ENCODE measurements around the gene MS4A18. TPM values are rescaled to one million over a fixed set of nuclear protein-coding genes. Genes with fewer than 3 reads are reported as not detected.

The MS4A18 gene
- total and polyA plus RNA-seq, 2 donors (not counting 3 experiments of a cell fraction or from before 2014, with no cell fraction given) = not detected

- no peak overlapping the region for H3K4me3 ChIP-seq (replicated peaks in 1 of 3; ENCODE audit: insufficient read depth in 1 of 3, low read depth in 1 of 3, low read length in 3 of 3)
- no peak for TF ChIP-seq MYC (IDR thresholded peaks at IDR 0.05; ENCODE audit: low read depth, low read length)
- no peak for TF ChIP-seq FOS (IDR thresholded peaks at IDR 0.05; ENCODE audit: borderline replicate concordance, insufficient read depth, low read length)
- TF ChIP-seq MAX (IDR thresholded peaks at IDR 0.05; ENCODE audit: insufficient read depth, insufficient read length) = no peak
- dilution Hi-C loops (cut with MboI; ENCODE audit: extremely low pct_ligation_motif_present, low sequenced_read_pairs) = no loop called here
These were observed 56.3 kb downstream of the MS4A18 start for GRCh38 chr11:60780774-60781173.

DNA sequence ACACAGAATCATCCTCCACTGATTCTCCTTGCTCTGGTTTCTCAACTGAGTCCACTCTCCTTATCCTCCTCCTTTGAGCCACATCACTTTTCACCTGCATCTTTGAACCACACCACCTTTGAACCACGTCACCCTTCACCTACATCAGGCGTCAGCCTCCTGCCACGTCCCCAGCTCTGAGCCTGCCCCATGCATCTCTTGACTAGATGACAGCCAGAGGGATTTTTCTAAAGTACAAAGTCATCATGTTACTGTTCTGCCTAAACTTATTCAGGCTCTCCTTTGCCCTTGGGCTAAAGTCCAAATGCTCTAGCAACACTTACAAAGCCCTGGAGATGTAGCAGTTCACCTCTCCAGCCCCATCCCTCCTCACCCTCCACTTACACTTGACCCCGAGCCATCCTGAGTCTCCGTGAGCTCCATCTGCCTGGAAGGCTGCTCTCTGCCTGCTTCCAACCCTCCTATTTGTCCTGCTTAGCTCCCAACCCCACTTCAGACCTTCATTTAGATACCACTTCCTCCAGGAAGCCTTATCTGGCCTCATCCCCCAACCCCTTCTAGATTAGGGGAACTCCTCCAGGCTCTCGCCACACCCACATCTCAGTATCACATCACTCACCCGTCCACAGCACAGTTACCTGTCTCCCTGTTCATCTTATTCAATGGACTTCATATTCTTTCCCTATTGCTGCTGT is 56.9 kb downstream of the MS4A18 start:
- CTCF ChIA-PET = interaction anchor here (1.6 to 2.5 kb wide), 3 partner anchors 13 to 118 kb away, joined by 3 to 9 read pairs (median 4); no protein-coding TSS in a partner anchor
- Histone ChIP-seq H3K4me1 (ENCODE audit: control insufficient read depth, extremely low read depth, insufficient read depth, low read length) (peaks cover 20% of the 10 kb centered on the region), H3K36me3 (ENCODE audit: control insufficient read depth in 2 of 2, extremely low read depth in 1 of 2, insufficient read depth in 2 of 2, low read length in 2 of 2) (no peaks in the 10 kb centered on the region), H3K4me2 (ENCODE audit: insufficient read depth, low read length) (no peak overlapping the region), H3K9me3 (replicated peaks; ENCODE audit: control insufficient read depth, insufficient read depth, low read length) (no peaks in the 10 kb centered on the region), H3K27ac (ENCODE audit: insufficient read depth, low read depth, low read length) (no peak overlapping the region), H3K27me3 (ENCODE audit: control insufficient read depth in 2 of 2, insufficient read depth in 2 of 2, low read length in 2 of 2) (no peaks in the 10 kb centered on the region), H2AFZ (ENCODE audit: low read depth, low read length) (no peak overlapping the region), H3K9me1 (replicated peaks; ENCODE audit: control insufficient read depth, extremely low read depth, insufficient read depth, low read length) (no peaks in the 10 kb centered on the region), H3K79me2 (ENCODE audit: control insufficient read depth, insufficient read depth, low read length) (no peaks in the 10 kb centered on the region), H3K4me3 (replicated peaks in 1 of 3; ENCODE audit: insufficient read depth in 1 of 3, low read depth in 1 of 3, low read length in 3 of 3) (no peak overlapping the region), H3K9ac (replicated peaks; ENCODE audit: extremely low read depth, insufficient read depth, low read length) (no peak overlapping the region), H4K20me1 (replicated peaks; ENCODE audit: control insufficient read depth, extremely low read depth, insufficient read depth, low read length) (no peaks in the 10 kb centered on the region)
- BruUV-seq (replicated peaks) = no TSS peak
- dilution Hi-C loops (cut with MboI; ENCODE audit: extremely low pct_ligation_motif_present, low sequenced_read_pairs) (no loop called here), intact Hi-C loops (cut with micrococcal nuclease) (no loop called here)
- no peak for FAIRE-seq
- POLR2A ChIA-PET = no interaction called here
- TF ChIP-seq MYC (IDR thresholded peaks at IDR 0.05; ENCODE audit: low read depth, low read length) = no peak
- no peak for TF ChIP-seq JUN (IDR thresholded peaks at IDR 0.05; ENCODE audit: borderline replicate concordance, insufficient read depth, insufficient read length, low read depth)
- no peak for TF ChIP-seq FOS (IDR thresholded peaks at IDR 0.05; ENCODE audit: borderline replicate concordance, insufficient read depth, low read length)
- no peak for TF ChIP-seq EZH2 (IDR thresholded peaks at IDR 0.05; ENCODE audit: borderline replicate concordance, low read depth, low read length, severe bottlenecking)
- TF ChIP-seq POLR2A (IDR thresholded peaks at IDR 0.05; ENCODE audit: low read depth, low read length) = no peak
- DNase-seq (ENCODE audit: low read depth, low spot score) = no peak

More at GRCh38 chr11:60780774-60781173, 56.3 kb downstream of the MS4A18 start:
- Histone ChIP-seq H3K9me1 (replicated peaks; ENCODE audit: control insufficient read depth, extremely low read depth, insufficient read depth, low read length) (no peaks in the 10 kb centered on the region), H3K4me2 (ENCODE audit: insufficient read depth, low read length) (no peak overlapping the region), H3K36me3 (ENCODE audit: control insufficient read depth in 2 of 2, extremely low read depth in 1 of 2, insufficient read depth in 2 of 2, low read length in 2 of 2) (no peaks in the 10 kb centered on the region), H3K4me1 (ENCODE audit: control insufficient read depth, extremely low read depth, insufficient read depth, low read length) (peaks cover 20% of the 10 kb centered on the region), H4K20me1 (replicated peaks; ENCODE audit: control insufficient read depth, extremely low read depth, insufficient read depth, low read length) (no peaks in the 10 kb centered on the region), H3K27ac (ENCODE audit: insufficient read depth, low read depth, low read length) (no peak overlapping the region), H2AFZ (ENCODE audit: low read depth, low read length) (no peak overlapping the region), H3K79me2 (ENCODE audit: control insufficient read depth, insufficient read depth, low read length) (no peaks in the 10 kb centered on the region), H3K27me3 (ENCODE audit: control insufficient read depth in 2 of 2, insufficient read depth in 2 of 2, low read length in 2 of 2) (no peaks in the 10 kb centered on the region), H3K9me3 (replicated peaks; ENCODE audit: control insufficient read depth, insufficient read depth, low read length) (no peaks in the 10 kb centered on the region), H3K9ac (replicated peaks; ENCODE audit: extremely low read depth, insufficient read depth, low read length) (no peak overlapping the region)
- POLR2A ChIA-PET = no interaction called here
- intact Hi-C loops (cut with micrococcal nuclease) = no loop called here
- FAIRE-seq (no peak), DNase-seq (ENCODE audit: low read depth, low spot score) (no peak)
- CTCF ChIA-PET = interaction anchor here (1.2 to 7.5 kb wide), 5 partner anchors 13 to 119 kb away, joined by 3 to 148 read pairs (median 9); no protein-coding TSS in a partner anchor
- BruUV-seq (replicated peaks) = no TSS peak

Data from endothelial cell of umbilical vein (primary cell).